Stimulated activated CD4-positive, alpha-beta T cell treated with anti-CD3 and anti-CD28 coated beads, TNF-alpha, amount 100 ng/mL, for 4 hours (primary cell): Measurements from ENCODE around the gene NLRP9.
"Not testable (repeated sequence)": the region's sequence is repeated elsewhere in the genome, so short reads cannot be mapped to it uniquely, and the experiment has no call there.

Experiments used
- DNase-seq, 3 experiments: peaks; one replicate each; pipeline ENCODE4 v3.0.0-alpha.2; 2020; ENCODE audit warnings: low read depth in 3 of 3

Gene NLRP9

DNA sequence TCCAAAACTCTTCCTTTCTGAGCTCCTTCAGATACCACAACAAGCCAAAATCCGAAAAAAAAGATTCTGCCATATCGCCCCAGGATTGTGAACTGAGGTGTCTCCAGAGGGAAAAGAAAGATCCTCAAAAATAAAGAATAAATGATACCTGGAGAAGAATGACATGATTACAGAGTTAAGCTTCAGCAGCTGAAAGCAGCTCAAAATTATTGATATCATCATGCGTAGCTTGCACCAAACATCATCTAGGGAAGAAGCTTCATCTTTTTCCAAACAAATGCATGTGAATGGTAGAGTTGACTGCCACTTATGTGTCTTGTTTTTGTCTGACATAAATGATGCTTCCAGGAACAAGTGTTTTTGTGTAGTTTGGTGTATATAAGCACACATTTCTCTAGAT, at the start of gene NLRP9:
NLRP9 (minus strand) TSS at position 101 of the 400 bp plus-strand sequence; CDS start at position 73, 28 bp downstream.
- DNase-seq = no peak

DNA sequence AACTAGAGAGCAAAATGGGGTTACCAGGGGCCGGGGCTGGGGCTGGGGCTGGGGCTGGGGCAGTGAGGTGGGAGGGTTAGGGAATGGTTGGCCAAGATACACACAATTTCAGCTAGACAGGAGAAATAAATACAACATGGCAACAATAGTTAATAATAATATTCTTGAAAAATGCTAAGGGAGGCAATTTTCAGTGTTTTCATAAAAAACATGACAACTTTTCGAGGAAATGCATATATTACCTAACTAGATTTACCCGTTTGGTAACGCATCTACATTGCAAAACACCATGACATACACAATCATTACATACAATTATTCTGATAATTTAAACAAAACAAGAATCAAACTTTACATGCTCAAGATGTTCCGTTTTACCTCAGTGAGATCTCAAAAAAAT, 42.9 kb upstream of the NLRP9 start:
- no peak for DNase-seq

DNA sequence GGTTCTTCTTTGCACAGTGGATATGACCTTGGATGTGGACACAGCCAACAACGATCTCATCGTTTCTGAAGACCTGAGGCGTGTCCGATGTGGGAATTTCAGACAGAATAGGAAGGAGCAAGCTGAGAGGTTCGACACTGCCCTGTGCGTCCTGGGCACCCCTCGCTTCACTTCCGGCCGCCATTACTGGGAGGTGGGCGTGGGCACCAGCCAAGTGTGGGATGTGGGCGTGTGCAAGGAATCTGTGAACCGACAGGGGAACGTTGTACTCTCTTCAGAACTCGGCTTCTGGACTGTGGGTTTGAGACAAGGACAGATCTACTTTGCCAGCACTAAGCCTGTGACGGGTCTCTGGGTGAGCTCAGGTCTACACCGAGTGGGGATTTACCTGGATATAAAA, 40.1 kb upstream of the NLRP9 start:
- no peak for DNase-seq

DNA sequence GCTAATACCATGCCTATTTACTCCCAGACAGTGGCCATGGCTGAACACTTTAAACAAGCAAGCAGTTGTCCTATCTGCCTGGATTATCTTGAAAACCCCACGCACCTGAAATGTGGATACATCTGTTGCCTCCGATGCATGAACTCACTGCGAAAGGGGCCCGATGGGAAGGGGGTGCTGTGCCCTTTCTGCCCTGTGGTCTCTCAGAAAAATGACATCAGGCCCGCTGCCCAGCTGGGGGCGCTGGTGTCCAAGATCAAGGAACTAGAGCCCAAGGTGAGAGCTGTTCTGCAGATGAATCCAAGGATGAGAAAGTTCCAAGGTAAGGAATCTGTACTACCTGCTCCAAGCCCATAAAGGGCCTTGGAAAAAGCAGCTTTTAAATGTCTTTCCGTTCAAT, 39.3 kb upstream of the NLRP9 start:
- no peak for DNase-seq

DNA sequence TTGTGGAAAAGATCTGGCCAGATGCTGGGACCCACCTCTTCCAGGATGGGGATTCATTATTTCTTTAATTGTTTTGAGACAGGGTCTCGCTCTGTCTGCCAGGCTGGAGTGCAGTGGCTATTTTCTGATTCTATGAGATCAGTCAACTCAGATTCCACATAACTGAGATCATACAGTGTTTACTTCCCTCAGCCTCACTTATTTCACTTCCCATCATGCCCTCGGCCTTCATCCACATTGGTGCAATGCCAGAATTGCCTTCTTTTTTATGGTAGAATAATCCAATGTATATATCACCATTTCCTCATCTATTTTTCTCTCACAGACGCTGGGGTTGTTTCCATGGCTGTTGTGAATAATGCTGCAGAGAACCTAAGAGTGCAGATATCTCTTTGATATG, 31.4 kb upstream of the NLRP9 start:
- not testable (repeated sequence) for DNase-seq

DNA sequence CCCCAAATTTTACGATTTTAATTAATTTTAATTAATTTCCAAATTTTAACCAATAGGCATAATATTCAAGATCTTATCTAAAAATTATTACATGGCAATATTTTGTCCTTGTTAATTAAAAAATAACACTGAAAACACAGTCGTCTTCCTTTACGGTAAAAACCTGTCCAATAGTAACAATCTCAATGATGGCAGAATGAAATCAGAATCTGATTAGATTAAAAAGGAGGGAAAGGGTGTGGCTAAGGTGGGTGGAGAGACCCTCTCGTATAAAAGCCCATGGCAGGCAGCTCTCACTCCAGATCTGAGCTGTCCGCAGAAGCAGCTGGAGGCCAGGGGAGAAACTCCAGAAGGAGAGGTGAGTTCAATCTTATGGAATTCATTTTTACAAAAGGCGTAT, 30.6 kb upstream of the NLRP9 start, which contains the start of gene RFPL4AL1:
RFPL4AL1 (plus strand) TSS at position 301 of the 400 bp plus-strand sequence. CDS start 2,687 bp downstream, outside the sequence.
- not testable (repeated sequence) for DNase-seq

DNA sequence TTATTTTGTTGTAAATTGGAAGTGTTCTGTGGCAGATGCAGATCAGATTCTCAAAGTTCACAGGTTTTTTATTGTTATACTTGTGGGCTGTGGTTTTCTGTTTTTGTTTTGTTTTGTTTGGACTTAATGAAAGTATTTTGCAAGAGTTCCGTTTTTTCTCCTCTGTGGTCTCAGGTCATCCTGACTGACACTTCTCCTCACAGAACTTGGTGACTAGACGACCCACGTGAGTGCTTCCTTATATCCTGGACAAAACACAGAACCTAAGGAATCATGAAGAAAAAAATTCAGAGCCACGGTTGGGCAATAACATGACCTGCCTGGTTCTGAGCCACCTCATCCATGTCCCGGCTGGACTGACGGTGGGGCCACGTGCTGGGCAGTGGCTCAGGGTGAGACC, 28.3 kb upstream of the NLRP9 start:
- DNase-seq = no peak

DNA sequence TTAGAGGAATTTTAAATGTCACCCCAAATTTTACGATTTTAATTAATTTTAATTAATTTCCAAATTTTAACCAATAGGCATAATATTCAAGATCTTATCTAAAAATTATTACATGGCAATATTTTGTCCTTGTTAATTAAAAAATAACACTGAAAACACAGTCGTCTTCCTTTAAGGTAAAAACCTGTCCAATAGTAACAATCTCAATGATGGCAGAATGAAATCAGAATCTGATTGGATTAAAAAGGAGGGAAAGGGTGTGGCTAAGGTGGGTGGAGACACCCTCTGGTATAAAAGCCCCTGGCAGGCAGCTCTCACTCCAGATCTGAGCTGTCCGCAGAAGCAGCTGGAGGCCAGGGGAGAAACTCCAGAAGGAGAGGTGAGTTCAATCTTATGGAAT, 20.6 kb upstream of the NLRP9 start, which contains the start of gene RFPL4A:
RFPL4A (plus strand) TSS at position 301 of the 400 bp plus-strand sequence. CDS start 2,704 bp downstream, outside the sequence.
- not testable (repeated sequence) for DNase-seq

DNA sequence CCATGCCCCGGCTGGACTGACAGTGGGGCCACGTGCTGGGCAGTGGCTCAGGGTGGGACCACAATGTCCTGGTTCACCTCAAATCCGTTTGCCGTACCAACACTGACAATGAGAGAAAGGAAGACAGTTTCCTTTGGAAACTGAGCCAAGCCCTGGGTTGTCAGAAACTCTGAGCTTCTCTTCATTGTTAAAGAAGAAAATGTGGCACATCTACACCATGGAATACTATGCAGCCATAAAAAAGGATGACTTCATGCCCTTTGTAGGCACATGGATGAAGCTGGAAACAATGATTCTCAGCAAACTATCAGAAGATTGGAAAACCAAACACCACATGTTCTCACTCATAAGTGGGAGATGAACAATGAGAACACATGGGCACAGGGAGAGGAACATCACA, 18.6 kb upstream of the NLRP9 start:
- not testable (repeated sequence) for DNase-seq

DNA sequence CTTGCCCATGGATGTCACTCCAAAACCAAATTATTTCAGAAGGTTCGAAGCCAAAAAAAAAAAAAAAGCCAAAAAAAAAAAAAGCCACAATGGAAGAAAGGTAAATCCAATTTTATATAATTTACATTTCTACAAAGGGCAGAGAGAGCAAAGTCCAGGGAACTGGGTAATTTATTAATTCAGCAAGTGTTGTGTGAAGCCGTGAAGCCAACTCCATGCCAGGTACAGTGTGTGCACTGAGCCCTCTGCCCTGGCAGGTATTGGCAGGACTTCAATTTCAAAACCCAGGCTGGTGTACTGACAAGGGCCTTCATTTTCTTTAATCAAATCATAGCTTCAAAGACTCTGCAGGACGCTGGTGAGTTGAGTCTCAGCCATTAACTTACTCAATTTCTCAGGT, 15.2 kb upstream of the NLRP9 start:
- no peak for DNase-seq

DNA sequence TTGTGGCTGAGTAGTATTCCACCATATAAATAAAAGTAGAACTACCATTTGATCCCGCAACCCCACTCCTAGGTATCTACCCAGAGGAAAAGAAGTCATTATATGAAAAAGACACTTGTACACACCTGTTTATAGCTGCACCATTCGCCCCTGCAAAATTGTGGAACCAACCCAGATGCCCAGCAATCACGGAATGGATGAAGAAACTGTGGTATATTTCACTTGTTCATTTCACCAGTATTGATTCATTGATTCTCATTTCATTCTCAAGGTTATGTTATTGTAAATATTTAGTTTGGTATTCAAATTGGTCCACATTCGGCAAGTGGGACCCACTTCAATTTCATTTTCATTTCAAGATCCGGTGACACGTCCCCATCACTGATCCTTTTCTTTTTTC, 12.5 kb upstream of the NLRP9 start:
- no peak for DNase-seq

DNA sequence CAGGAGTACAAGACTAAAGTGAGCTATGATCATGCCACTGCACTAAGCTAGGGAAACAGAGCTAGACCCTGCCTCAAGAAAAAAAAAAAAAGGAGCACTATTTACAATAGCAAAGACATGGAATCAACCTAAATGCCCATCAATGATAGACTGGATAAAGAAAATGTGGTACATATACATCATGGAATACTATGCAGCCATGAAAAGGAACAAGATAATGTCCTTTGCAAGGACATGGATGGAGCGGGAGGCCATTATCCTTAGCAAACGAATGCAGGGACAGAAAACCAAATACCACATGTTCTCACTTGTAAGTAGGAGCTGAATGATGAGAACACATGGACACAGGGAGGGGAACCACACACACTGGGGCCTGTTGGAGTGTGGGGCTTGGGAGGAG, 7.8 kb downstream of the NLRP9 start:
- not testable (repeated sequence) for DNase-seq

DNA sequence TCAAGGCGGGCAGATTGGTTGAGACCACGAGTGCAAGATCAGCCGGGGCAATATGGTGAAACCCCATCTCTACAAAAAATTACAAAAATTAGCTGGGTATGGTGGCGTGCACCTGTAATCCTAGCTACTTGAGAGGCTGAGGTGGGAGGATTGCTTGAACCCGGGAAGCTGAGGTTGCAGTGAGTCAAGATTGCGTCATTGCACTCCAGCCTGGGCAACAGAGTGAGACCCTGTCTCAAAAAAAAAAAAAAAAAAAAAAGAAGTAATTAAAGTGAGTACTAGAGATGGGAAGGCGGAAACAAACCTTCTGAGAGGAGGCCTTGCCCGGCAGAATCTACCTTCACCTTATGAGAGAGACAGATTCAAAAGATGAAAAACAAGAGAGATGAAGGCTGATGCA, 14.7 kb downstream of the NLRP9 start:
- DNase-seq = no peak

DNA sequence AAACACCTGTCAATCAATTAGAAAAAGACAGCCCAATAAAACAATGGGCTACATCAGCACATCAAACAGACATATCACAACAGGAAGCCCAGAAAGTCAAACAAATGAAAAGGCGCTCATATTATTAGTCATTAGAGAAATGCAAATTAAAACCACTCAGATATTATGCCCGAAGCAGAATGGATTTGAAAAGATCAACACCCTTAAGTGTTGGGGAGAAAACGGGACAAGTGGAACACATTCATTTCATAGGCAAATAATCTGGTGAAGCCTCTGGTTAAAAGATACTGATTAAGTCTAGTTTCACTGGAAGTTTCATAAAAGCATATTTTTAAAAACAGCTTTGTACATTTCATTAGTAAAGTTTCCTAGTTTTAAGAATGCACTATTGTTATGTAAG, 17.4 kb downstream of the NLRP9 start:
- DNase-seq = no peak

DNA sequence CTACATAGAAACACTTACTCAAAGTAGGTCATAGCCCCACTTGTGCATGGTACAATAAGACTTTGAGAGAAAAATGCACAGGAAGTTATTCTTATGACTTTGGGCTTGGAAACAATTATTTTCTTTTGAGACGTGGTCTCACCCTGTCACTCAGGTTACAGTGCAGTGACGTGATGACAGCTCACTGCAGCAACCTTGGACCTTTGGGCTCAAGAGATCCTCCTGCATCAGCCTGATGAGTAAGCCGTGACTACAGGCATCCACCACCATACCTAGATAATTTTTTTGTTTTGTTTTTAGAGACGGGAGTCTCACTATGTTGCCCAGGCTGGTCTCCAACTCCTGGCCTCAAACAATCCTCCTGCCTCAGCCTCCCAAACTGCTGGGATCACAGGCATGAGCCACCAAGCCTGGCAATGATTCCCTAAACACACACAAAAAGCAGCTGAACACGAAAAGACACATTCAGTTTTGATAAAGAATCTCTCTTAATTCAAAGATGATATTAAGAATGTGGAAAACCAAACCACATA, 17.9 kb downstream of the NLRP9 start:
- no peak for DNase-seq

DNA sequence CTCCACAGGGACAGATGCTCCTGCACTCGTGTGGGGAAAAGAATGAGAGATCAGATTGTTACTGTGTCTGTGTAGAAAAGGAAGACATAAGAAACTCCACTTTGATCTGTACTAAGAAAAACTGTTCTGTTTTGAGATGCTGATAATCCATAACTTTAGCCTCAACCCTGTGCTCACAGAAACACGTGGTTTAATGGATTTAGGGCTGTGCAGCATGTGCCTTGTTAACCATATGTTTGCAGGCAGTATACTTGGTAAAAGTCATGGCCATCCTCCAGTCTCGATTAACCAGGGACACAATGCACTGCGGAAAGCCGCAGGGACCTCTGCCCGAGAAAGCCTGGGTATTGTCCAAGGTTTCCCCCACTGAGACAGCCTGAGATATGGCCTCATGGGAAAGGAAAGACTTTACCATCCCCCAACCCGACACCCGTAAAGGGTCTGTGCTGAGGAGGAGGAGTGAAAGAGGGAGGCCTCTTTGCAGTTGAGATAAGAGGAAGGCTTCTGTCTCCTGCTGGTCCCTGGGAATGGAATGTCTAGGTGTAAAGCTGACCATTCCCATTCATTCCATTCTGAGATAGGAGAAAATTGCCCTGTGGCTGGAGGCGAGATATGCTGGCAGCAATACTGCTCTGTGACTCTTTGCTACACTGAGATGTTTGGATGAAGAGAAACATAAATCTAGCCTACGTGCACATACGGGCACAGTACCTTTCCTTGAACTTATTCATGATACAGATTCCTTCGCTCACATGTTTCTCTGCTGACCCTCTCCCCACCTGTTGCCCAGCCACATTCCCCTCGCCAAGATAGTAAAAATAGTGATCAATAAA, 20.1 kb downstream of the NLRP9 start:
- not testable (repeated sequence) for DNase-seq

DNA sequence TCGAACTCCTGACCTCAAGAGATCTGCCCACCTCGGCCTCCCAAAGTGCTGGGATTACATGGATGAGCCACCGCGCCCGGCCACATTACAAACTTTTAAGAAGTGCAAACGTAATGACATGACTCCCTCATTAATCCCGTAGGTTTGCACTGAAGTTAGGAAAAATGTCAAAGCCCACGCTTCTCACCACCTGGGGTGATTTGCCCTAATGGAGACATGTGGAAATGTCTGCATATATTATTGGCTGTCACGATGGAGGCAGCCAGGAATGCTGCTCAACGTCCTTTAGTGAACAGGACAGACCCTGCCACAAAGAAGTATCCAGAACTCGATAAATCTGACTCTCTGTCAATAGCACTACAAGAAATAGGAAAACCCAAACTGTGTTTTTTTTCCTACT, 21.0 kb downstream of the NLRP9 start:
- DNase-seq = no peak

DNA sequence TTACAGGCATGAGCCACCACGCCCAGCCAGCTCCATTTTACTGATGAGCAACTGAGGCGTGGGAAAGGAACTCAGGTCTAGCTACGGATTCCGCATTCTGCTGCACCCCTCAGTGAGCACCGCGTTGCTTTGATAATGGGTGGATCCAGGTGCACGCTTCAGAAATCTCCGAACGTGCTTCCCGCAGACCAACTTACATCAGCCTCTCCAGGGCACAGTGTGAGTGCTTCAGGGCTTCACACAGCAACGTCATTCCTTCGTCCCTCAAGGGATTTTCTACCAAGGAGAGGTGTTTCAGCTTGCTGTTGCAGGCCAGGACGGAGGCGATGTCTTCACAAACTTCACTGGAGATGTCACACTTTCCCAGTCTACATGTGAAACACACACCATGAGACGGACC, 21.7 kb downstream of the NLRP9 start:
- no peak for DNase-seq

DNA sequence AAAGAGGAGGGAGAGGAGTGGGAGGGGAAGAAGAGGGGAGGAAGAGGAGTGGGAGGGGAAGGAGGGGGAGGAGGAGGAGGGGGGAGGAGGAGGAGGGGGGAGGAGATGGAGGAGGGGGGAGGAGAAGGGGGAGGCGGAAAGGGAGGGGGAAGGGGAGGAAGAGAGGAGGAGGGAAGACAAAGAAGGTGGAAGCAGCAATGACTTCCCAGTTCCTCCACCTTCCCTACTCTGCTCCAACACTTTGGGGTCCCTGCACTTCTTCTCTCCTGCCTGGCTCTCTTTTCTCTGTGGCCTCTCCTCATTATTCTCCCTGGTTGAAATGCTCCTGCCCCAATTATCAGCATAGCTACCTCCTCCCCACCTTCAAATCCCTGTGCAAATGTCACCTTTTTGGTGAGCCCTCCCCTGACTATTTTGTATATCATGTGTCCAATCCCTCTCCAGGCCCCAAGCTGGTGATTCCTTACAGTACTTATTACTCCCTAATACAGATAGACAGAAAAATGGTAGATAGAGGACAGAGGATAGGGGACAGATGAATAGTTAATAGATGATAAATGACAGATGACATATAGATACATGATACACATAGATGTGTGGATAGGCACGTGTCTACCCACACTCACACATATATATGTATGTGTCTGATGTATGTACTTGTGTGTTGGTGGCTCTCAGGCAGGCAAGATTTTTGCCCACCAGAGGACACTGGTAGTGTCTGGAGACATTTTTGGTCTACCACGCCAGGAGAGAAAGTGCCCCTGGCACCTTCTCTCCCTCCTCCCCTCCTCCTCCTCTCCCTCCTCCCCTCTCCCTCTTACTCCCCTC, 25.2 kb downstream of the NLRP9 start:
- no peak for DNase-seq

DNA sequence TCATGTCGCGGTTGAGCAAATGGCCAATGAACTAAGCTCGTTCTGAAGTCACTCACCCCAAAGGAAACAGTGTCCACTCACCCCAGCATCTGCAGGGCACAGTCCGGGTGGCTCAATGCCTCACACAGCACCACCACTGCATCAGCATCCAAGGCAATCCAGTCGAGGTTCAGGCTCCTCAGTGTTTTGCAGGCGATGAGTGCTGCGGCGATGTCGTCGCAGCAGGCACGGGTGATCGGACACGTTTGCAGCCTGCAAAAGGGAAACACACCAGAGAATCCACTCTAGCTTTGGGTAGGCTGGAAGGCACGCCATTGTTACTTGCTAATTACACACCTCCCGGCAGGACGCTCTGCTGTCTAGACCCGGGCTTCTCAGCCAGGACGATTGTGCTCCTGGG, 26.5 kb downstream of the NLRP9 start:
- no peak for DNase-seq

DNA sequence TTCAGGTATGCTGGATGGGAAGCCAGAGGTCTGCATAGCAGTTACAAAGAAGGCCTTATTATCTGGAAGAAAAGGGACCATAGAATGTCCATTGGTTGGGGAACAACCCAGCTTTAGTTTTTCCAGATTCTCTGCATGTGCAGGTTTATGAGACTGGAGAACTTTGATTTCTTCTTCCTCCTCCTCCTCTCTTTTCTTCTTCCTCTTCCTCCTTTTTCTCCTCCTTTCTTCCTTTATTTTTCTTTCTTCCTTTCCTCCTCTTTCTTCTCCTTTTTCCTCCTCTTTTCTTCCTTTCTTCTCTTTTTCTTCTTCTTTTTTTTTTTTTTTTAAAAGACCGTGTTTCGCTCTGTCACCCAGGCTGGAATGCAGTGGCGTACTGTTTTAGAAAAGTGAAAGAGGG, 32.2 kb downstream of the NLRP9 start:
- no peak for DNase-seq

DNA sequence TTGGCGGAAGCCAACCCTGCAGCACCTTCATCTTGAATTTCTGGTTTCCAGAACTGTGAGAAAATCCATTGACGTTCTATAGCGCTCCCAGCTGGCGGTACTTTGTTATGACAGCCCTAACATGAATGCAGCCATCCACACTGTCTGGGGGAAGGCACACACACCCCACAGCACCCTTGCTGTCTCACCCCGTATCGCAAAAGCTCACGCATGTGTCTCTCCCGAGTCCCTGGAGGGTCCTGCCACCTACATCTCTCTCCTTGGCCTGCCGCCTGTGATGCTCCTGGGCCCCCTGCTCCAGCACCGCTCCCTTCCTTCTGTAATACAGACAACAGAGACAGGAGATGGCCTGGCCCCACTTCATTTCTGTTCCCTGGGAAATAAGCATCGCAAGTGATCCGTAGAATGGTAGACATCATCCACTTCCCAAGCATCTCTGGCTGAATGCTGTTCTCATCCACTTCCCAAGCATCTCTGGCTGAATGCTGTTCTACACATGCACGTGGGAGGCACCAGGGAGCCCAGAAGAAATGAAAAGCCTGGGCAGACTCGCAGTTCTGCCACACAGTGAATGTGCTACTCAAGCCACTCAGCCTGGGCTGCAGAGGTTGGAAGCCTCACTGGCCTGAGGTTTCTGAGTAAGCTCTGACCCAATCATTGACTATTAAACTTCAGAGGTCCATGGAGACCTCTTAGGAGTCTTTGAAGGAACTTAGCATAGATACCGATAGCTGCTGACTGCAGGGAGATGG, 33.5 kb downstream of the NLRP9 start:
- no peak for DNase-seq
